GM18511 (cell line): ENCODE results near the gene TSHR.
"Not testable (repeated sequence)": the region's sequence is repeated elsewhere in the genome, so short reads cannot be mapped to it uniquely, and the experiment has no call there.

Experiments
- ATAC-seq: cut with Tn5 transposase; IDR thresholded peaks from one replicate; pipeline ENCODE4 v1.9.1; 2021; ENCODE audit warnings: mild to moderate bottlenecking, moderate library complexity; ENCODE audit not compliant: unreplicated experiment

The TSHR gene

GRCh38 chr14:80955416-80955941 lies at the start of gene TSHR:
TSHR (plus strand) TSS chr14:80955621; CDS start chr14:80955681, 60 bp downstream.
- ATAC-seq = no peak

GRCh38 chr14:80906336-80906735 lies 49.1 kb upstream of the TSHR start:
- no peak for ATAC-seq

- ATAC-seq = no peak
Measured at GRCh38 chr14:80906946-80907345, 48.5 kb upstream of the TSHR start.

GRCh38 chr14:80912013-80912412 lies 43.4 kb upstream of the TSHR start:
- ATAC-seq = not testable (repeated sequence)

- ATAC-seq = no peak
Measured at GRCh38 chr14:80919622-80920021, 35.8 kb upstream of the TSHR start.

- no peak for ATAC-seq
Measured at GRCh38 chr14:80923368-80923767, 32.1 kb upstream of the TSHR start.

- ATAC-seq = no peak
Measured at GRCh38 chr14:80924365-80925103, 30.9 kb upstream of the TSHR start.

GRCh38 chr14:80926397-80927082 lies 28.9 kb upstream of the TSHR start:
- ATAC-seq = no peak

- ATAC-seq = no peak
Measured at GRCh38 chr14:80927083-80927989, 28.1 kb upstream of the TSHR start.

GRCh38 chr14:80930095-80930494 lies 25.3 kb upstream of the TSHR start:
- ATAC-seq = peak; percentile 27

- ATAC-seq = peak; percentile 97
Measured at GRCh38 chr14:80930836-80931389, 24.5 kb upstream of the TSHR start.

- no peak for ATAC-seq
Measured at GRCh38 chr14:80933282-80933681, 22.1 kb upstream of the TSHR start.

GRCh38 chr14:80933686-80934085 lies 21.7 kb upstream of the TSHR start:
- ATAC-seq = no peak

- no peak for ATAC-seq
Measured at GRCh38 chr14:80940146-80940545, 15.3 kb upstream of the TSHR start.

GRCh38 chr14:80941241-80942185 lies 13.9 kb upstream of the TSHR start, which contains the start of gene CEP128:
CEP128 (minus strand) TSS chr14:80941738.
- peak; percentile 97 for ATAC-seq

GRCh38 chr14:80942191-80942600 lies 13.2 kb upstream of the TSHR start:
- peak; percentile 28 for ATAC-seq

- ATAC-seq = no peak
Measured at GRCh38 chr14:80944861-80945617, 10.4 kb upstream of the TSHR start.

GRCh38 chr14:80946187-80946586 lies 9.2 kb upstream of the TSHR start:
- no peak for ATAC-seq

GRCh38 chr14:80946797-80947196 lies 8.6 kb upstream of the TSHR start:
- ATAC-seq = no peak
